ENCODE measurements around the gene TMPRSS3.

The TMPRSS3 gene

GRCh38 chr21:42370894-42371654, 24.8 kb downstream of the TMPRSS3 start:
- no peak for DNase-seq (ENCODE audit: low spot score)

- DNase-seq (ENCODE audit: low spot score): no peak
These were observed 26.0 kb downstream of the TMPRSS3 start for GRCh38 chr21:42369821-42370220.

- no peak for DNase-seq (ENCODE audit: low spot score)
These were observed 28.3 kb downstream of the TMPRSS3 start for GRCh38 chr21:42367367-42368165.

GRCh38 chr21:42366292-42367010, 29.4 kb downstream of the TMPRSS3 start, which contains the start of gene TFF1:
TFF1 (minus strand) TSS chr21:42366535; CDS start chr21:42366495, 40 bp downstream.
- no peak for DNase-seq (ENCODE audit: low spot score)

- DNase-seq (ENCODE audit: low spot score): no peak
These were observed 30.1 kb downstream of the TMPRSS3 start for GRCh38 chr21:42365770-42366169.

GRCh38 chr21:42364304-42364865, 31.5 kb downstream of the TMPRSS3 start:
- DNase-seq (ENCODE audit: low spot score): no peak

- no peak for DNase-seq (ENCODE audit: low spot score)
These were observed 32.5 kb downstream of the TMPRSS3 start for GRCh38 chr21:42363312-42363711.

- DNase-seq (ENCODE audit: low spot score): no peak
These were observed 33.2 kb downstream of the TMPRSS3 start for GRCh38 chr21:42362700-42363099.

- DNase-seq (ENCODE audit: low spot score): no peak
These were observed 33.7 kb downstream of the TMPRSS3 start for GRCh38 chr21:42362198-42362597.

GRCh38 chr21:42361286-42361685, 34.6 kb downstream of the TMPRSS3 start:
- DNase-seq (ENCODE audit: low spot score): no peak

- no peak for DNase-seq (ENCODE audit: low spot score)
These were observed 35.5 kb downstream of the TMPRSS3 start for GRCh38 chr21:42360317-42360716.

GRCh38 chr21:42358937-42359336, 36.9 kb downstream of the TMPRSS3 start:
- DNase-seq (ENCODE audit: low spot score): no peak

GRCh38 chr21:42358261-42358660, 37.6 kb downstream of the TMPRSS3 start:
- DNase-seq (ENCODE audit: low spot score): no peak

- no peak for DNase-seq (ENCODE audit: low spot score)
These were observed 38.5 kb downstream of the TMPRSS3 start for GRCh38 chr21:42357307-42357706.

- DNase-seq (ENCODE audit: low spot score): no peak
These were observed 39.2 kb downstream of the TMPRSS3 start for GRCh38 chr21:42356650-42357049.

GRCh38 chr21:42356046-42356445, 39.8 kb downstream of the TMPRSS3 start:
- DNase-seq (ENCODE audit: low spot score): no peak

GRCh38 chr21:42353623-42354022, 42.2 kb downstream of the TMPRSS3 start:
- no peak for DNase-seq (ENCODE audit: low spot score)

- DNase-seq (ENCODE audit: low spot score): no peak
These were observed 43.3 kb downstream of the TMPRSS3 start for GRCh38 chr21:42352441-42353095.

GRCh38 chr21:42351626-42352440, 44.0 kb downstream of the TMPRSS3 start:
- no peak for DNase-seq (ENCODE audit: low spot score)

- DNase-seq (ENCODE audit: low spot score): no peak
These were observed 44.9 kb downstream of the TMPRSS3 start, which contains the start of gene TFF2 for GRCh38 chr21:42350927-42351426. TFF2 (minus strand) TSS chr21:42350994; CDS start chr21:42350957, 37 bp downstream.
